WTC11 (cell line): ENCODE measurements around the gene PHF13. TPM values are rescaled to one million over a fixed set of nuclear protein-coding genes. Genes with fewer than 3 reads are reported as not detected.
A peak's percentile ranks its signal among the peaks of the same experiment; 100 is the strongest.

Experiments
- AFF4 ChIP-seq: sonication (generic); formaldehyde crosslinking; IDR thresholded peaks from 2 replicates; pipeline ENCODE4 v1.8.1; 2023; ENCODE audit warnings: mild to moderate bottlenecking, missing genetic modification reagents, borderline replicate concordance
- ATF1 ChIP-seq: sonication (generic); formaldehyde crosslinking; IDR thresholded peaks from 2 replicates; pipeline ENCODE4 v1.8.1; 2023; ENCODE audit warnings: mild to moderate bottlenecking, moderate library complexity, missing genetic modification reagents
- CREM ChIP-seq: sonication (generic); formaldehyde crosslinking; IDR thresholded peaks from 2 replicates; pipeline ENCODE4 v1.8.1; 2022; ENCODE audit warnings: mild to moderate bottlenecking, missing genetic modification reagents, moderate library complexity
- EMX1 ChIP-seq: fragments of 250-450 bp; sonication (Bioruptor Pico); IDR thresholded peaks from 2 replicates; pipeline ENCODE4 v1.8.0; 2021; ENCODE audit warnings: mild to moderate bottlenecking
- FOXK1 ChIP-seq: sonication (generic); formaldehyde crosslinking; IDR thresholded peaks from 2 replicates; pipeline ENCODE4 v1.8.0; 2022; ENCODE audit warnings: mild to moderate bottlenecking, moderate library complexity, missing genetic modification reagents
- GRHL2 ChIP-seq: fragments of 250-450 bp; sonication (Bioruptor Pico); IDR thresholded peaks from 2 replicates; pipeline ENCODE4 v1.8.0; 2022; ENCODE audit warnings: mild to moderate bottlenecking, moderate library complexity; ENCODE audit not compliant: insufficient replicate concordance, severe bottlenecking
- JAZF1 ChIP-seq: fragments of 250-450 bp; sonication (Bioruptor Pico); IDR thresholded peaks from 2 replicates; pipeline ENCODE4 v1.9.0; 2021; ENCODE audit warnings: moderate library complexity, mild to moderate bottlenecking, inconsistent platforms
- NFE2L1 ChIP-seq: sonication (generic); formaldehyde crosslinking; IDR thresholded peaks from 2 replicates; pipeline ENCODE4 v1.8.1; 2023; ENCODE audit warnings: missing genetic modification reagents
- NR3C1 ChIP-seq: sonication (generic); formaldehyde crosslinking; conservative IDR thresholded peaks from 2 replicates; pipeline ENCODE4 v1.8.1; 2023; ENCODE audit warnings: low read depth, mild to moderate bottlenecking, missing genetic modification reagents
- SMAD3 ChIP-seq: sonication (generic); formaldehyde crosslinking; IDR thresholded peaks from 2 replicates; pipeline ENCODE4 v1.8.0; 2022; ENCODE audit warnings: missing genetic modification reagents, mild to moderate bottlenecking, borderline replicate concordance
- TP53 ChIP-seq: sonication (generic); formaldehyde crosslinking; IDR thresholded peaks from 2 replicates; pipeline ENCODE4 v1.8.1; 2023; ENCODE audit warnings: mild to moderate bottlenecking, missing genetic modification reagents
- ZBTB43 ChIP-seq: sonication (generic); formaldehyde crosslinking; IDR thresholded peaks from 2 replicates; pipeline ENCODE4 v1.8.1; 2023; ENCODE audit warnings: mild to moderate bottlenecking, missing genetic modification reagents
- ZNF121 ChIP-seq: sonication (generic); formaldehyde crosslinking; IDR thresholded peaks from 2 replicates; pipeline ENCODE4 v1.8.0; 2023; ENCODE audit warnings: missing genetic modification reagents
- ZNF423 ChIP-seq: fragments of 250-450 bp; sonication (Bioruptor Pico); IDR thresholded peaks from 2 replicates; pipeline ENCODE4 v2.1.2; 2022; ENCODE audit warnings: mild to moderate bottlenecking, moderate library complexity
- ZSCAN18 ChIP-seq: fragments of 250-450 bp; sonication (Bioruptor Pico); IDR thresholded peaks from 2 replicates; pipeline ENCODE4 v2.1.2; 2022; ENCODE audit warnings: mild to moderate bottlenecking, moderate library complexity
- total RNA-seq: library from RNA; stranded (reverse); gene quantifications from 3 replicates; pipeline ENCODE4 v1.2.3, GENCODE V29; 2021
- TF ChIP-seq, protein P1 (sequence below): sonication (generic); formaldehyde crosslinking; IDR thresholded peaks from 2 replicates; pipeline ENCODE4 v1.8.1; 2023; ENCODE audit warnings: mild to moderate bottlenecking, missing genetic modification reagents, moderate library complexity
- TF ChIP-seq, protein P2 (sequence below): fragments of 250-450 bp; sonication (Bioruptor Pico); IDR thresholded peaks from 2 replicates; pipeline ENCODE4 v1.9.0; 2021; ENCODE audit warnings: moderate library complexity, mild to moderate bottlenecking, inconsistent platforms, borderline replicate concordance
- TF ChIP-seq, protein P3 (sequence below): sonication (generic); formaldehyde crosslinking; IDR thresholded peaks from 2 replicates; pipeline ENCODE4 v1.8.0; 2022; ENCODE audit warnings: missing genetic modification reagents
- TF ChIP-seq, protein P4 (sequence below): sonication (generic); formaldehyde crosslinking; IDR thresholded peaks from 2 replicates; pipeline ENCODE4 v1.8.1; 2022; ENCODE audit warnings: low read depth, mild to moderate bottlenecking, moderate library complexity, missing genetic modification reagents, borderline replicate concordance
- TF ChIP-seq, protein P5 (sequence below): fragments of 250-450 bp; sonication (Bioruptor Pico); IDR thresholded peaks from 2 replicates; pipeline ENCODE4 v1.9.0; 2021; ENCODE audit warnings: mild to moderate bottlenecking, borderline replicate concordance

Gene PHF13
- total RNA-seq, 1 experiment from 2014 or later = 39.6 TPM

DNA sequence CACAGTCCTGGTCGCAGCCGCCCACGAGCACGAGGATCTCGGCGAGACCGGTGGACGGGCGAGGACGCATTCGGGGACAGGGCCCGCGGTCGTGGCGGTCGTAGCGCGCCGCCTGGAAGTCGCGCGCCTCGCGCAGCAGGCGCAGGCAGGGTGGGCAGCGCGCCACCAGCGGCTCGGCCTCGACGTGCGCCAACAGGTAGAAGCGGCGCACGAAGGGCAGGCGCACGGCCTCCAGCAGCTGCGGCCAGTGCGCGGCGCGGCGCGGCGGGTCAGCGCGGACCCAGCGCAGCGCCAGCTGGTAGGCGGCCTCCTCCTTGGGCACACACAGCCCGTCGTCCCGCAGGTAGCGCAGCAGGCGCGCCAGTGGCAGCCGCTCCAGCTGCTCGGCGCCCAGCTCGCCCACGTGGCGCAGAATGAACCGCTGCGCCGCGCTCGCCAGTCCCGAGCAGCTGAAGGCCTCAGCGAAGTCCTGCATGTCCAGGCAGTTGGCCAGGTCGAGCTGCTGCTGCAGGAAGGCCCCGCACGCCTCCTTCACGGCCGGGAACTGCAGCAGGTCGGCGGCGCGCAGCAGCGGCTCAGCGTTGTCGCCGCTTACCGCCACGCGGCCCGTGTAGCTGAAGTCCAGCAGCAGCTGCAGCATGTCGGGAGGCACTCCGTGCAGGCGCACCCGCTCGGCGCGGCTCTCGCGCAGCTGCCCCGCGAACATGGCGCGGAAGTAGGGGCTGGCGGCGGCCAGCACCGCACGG lies 11.4 kb upstream of the PHF13 start (continued):
- no peak for TF ChIP-seq ZSCAN18 (CRISPR knock-in tag)
- TF ChIP-seq, protein P1, sequence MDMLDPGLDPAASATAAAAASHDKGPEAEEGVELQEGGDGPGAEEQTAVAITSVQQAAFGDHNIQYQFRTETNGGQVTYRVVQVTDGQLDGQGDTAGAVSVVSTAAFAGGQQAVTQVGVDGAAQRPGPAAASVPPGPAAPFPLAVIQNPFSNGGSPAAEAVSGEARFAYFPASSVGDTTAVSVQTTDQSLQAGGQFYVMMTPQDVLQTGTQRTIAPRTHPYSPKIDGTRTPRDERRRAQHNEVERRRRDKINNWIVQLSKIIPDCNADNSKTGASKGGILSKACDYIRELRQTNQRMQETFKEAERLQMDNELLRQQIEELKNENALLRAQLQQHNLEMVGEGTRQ (CRISPR knock-in tag) = no peak; the same call in 1 of the 2 replicates
- no peak for TF ChIP-seq JAZF1 (CRISPR knock-in tag)
- TF ChIP-seq, protein P2, sequence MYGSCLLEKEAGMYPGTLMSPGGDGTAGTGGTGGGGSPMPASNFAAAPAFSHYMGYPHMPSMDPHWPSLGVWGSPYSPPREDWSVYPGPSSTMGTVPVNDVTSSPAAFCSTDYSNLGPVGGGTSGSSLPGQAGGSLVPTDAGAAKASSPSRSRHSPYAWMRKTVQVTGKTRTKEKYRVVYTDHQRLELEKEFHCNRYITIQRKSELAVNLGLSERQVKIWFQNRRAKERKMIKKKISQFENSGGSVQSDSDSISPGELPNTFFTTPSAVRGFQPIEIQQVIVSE (CRISPR knock-in tag) = no peak
- no peak for TF ChIP-seq SMAD3 (CRISPR knock-in tag)
- TF ChIP-seq FOXK1 = peak; percentile 70
- TF ChIP-seq, protein P3, sequence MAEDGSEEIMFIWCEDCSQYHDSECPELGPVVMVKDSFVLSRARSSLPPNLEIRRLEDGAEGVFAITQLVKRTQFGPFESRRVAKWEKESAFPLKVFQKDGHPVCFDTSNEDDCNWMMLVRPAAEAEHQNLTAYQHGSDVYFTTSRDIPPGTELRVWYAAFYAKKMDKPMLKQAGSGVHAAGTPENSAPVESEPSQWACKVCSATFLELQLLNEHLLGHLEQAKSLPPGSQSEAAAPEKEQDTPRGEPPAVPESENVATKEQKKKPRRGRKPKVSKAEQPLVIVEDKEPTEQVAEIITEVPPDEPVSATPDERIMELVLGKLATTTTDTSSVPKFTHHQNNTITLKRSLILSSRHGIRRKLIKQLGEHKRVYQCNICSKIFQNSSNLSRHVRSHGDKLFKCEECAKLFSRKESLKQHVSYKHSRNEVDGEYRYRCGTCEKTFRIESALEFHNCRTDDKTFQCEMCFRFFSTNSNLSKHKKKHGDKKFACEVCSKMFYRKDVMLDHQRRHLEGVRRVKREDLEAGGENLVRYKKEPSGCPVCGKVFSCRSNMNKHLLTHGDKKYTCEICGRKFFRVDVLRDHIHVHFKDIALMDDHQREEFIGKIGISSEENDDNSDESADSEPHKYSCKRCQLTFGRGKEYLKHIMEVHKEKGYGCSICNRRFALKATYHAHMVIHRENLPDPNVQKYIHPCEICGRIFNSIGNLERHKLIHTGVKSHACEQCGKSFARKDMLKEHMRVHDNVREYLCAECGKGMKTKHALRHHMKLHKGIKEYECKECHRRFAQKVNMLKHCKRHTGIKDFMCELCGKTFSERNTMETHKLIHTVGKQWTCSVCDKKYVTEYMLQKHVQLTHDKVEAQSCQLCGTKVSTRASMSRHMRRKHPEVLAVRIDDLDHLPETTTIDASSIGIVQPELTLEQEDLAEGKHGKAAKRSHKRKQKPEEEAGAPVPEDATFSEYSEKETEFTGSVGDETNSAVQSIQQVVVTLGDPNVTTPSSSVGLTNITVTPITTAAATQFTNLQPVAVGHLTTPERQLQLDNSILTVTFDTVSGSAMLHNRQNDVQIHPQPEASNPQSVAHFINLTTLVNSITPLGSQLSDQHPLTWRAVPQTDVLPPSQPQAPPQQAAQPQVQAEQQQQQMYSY = no peak
- TF ChIP-seq ZBTB43 = no peak
- TF ChIP-seq AFF4 (CRISPR knock-in tag) = no peak
- TF ChIP-seq CREM (CRISPR knock-in tag) = no peak; the same call in 1 of the 2 replicates
- no peak for TF ChIP-seq EMX1
- TF ChIP-seq NR3C1 = no peak
- no peak for TF ChIP-seq ZNF423 (CRISPR knock-in tag)
- 0 out of 2 replicates have a peak, but pooled peaks have one; percentile 52 for TF ChIP-seq NFE2L1 (CRISPR knock-in tag)
- no peak; the same call in 1 of the 2 replicates for TF ChIP-seq ATF1 (CRISPR knock-in tag)
- TF ChIP-seq, protein P4, sequence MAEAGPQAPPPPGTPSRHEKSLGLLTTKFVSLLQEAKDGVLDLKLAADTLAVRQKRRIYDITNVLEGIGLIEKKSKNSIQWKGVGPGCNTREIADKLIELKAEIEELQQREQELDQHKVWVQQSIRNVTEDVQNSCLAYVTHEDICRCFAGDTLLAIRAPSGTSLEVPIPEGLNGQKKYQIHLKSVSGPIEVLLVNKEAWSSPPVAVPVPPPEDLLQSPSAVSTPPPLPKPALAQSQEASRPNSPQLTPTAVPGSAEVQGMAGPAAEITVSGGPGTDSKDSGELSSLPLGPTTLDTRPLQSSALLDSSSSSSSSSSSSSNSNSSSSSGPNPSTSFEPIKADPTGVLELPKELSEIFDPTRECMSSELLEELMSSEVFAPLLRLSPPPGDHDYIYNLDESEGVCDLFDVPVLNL (CRISPR knock-in tag) = peak; percentile 70
- peak; percentile 81; the same call in 1 of the 2 replicates for TF ChIP-seq ZNF121 (CRISPR knock-in tag)
- TF ChIP-seq, protein P5, sequence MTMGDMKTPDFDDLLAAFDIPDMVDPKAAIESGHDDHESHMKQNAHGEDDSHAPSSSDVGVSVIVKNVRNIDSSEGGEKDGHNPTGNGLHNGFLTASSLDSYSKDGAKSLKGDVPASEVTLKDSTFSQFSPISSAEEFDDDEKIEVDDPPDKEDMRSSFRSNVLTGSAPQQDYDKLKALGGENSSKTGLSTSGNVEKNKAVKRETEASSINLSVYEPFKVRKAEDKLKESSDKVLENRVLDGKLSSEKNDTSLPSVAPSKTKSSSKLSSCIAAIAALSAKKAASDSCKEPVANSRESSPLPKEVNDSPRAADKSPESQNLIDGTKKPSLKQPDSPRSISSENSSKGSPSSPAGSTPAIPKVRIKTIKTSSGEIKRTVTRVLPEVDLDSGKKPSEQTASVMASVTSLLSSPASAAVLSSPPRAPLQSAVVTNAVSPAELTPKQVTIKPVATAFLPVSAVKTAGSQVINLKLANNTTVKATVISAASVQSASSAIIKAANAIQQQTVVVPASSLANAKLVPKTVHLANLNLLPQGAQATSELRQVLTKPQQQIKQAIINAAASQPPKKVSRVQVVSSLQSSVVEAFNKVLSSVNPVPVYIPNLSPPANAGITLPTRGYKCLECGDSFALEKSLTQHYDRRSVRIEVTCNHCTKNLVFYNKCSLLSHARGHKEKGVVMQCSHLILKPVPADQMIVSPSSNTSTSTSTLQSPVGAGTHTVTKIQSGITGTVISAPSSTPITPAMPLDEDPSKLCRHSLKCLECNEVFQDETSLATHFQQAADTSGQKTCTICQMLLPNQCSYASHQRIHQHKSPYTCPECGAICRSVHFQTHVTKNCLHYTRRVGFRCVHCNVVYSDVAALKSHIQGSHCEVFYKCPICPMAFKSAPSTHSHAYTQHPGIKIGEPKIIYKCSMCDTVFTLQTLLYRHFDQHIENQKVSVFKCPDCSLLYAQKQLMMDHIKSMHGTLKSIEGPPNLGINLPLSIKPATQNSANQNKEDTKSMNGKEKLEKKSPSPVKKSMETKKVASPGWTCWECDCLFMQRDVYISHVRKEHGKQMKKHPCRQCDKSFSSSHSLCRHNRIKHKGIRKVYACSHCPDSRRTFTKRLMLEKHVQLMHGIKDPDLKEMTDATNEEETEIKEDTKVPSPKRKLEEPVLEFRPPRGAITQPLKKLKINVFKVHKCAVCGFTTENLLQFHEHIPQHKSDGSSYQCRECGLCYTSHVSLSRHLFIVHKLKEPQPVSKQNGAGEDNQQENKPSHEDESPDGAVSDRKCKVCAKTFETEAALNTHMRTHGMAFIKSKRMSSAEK (CRISPR knock-in tag) = no peak
- TF ChIP-seq GRHL2 (CRISPR knock-in tag) = no peak
- no peak for TF ChIP-seq TP53 (CRISPR knock-in tag)
